K562 (cell line): ENCODE results near the gene RNF223. TPM values are rescaled to one million over a fixed set of nuclear protein-coding genes. Genes with fewer than 3 reads are reported as not detected.
A peak's percentile ranks its signal among the peaks of the same experiment; 100 is the strongest.

Experiments
- ATAC-seq: fragments of 200-7000 bp; cut with Tn5 transposase; 3 replicates; pipeline ENCODE4 v1.9.1; 2020; ENCODE audit warnings: moderate library complexity
- BruUV-seq: library from RNA; stranded (reverse); fragments of 400-500 nt; replicated peaks from 2 replicates; lab custom pipeline; 2021; lab: Mats Ljungman, UMichigan
- CTCF ChIA-PET: fragments of 300-600 bp; formaldehyde crosslinking; extraction: SDS; loops from one replicate; lab custom pipeline; 2021; ENCODE audit warnings: low intra/inter-chr PET ratio; lab: Yijun Ruan, JAX
- POLR2A ChIA-PET: fragments of 300-600, 350-650 bp; sonication (Branson Sonifier 250); formaldehyde crosslinking; extraction: SDS; loops from one replicate; lab custom pipeline; 2021; ENCODE audit warnings: antibody characterized with exemption, inconsistent platforms; lab: Yijun Ruan, JAX
- DNase-seq, 4 experiments: peaks; one replicate each; pipeline versions ENCODE4 v3.0.0 to v3.0.0-alpha.2; 2011 to 2018; ENCODE audit warnings: low spot score in 3 of 4, mixed read lengths in 3 of 4; ENCODE audit errors: extremely low read depth in 1 of 4
- FAIRE-seq: peaks from 2 replicates; lab custom pipeline; 2011; peaks lifted over from hg19 to GRCh38; lab: Jason Lieb, UNC
- H2AFZ ChIP-seq: 2 replicates; pipeline ENCODE4 v1.6.0; 2011; ENCODE audit warnings: low read depth, low read length, control low read depth, inconsistent platforms
- H3K27ac ChIP-seq: fragments of 200-600 bp; 3 replicates; pipeline ENCODE4 v1.8.0; 2011; ENCODE audit warnings: low read depth, mild to moderate bottlenecking, control low read depth, inconsistent platforms, low read length, moderate library complexity, mixed read lengths; ENCODE audit errors: extremely low read depth
- H3K27me3 ChIP-seq, 2 experiments: fragments of 300-600 bp in 1 of 2; 2 replicates in 1 of 2; 3 replicates in 1 of 2; pipeline versions ENCODE4 v1.6.0 to v1.8.0; 2011; ENCODE audit warnings: inconsistent platforms in 2 of 2, low read length in 2 of 2, mild to moderate bottlenecking in 1 of 2, mixed read lengths in 1 of 2, moderate library complexity in 1 of 2; ENCODE audit not compliant: control insufficient read depth in 2 of 2, insufficient read depth in 2 of 2
- H3K36me3 ChIP-seq: fragments of 300-600 bp; 3 replicates; pipeline ENCODE4 v1.8.0; 2011; ENCODE audit warnings: mild to moderate bottlenecking, low read length, inconsistent platforms; ENCODE audit not compliant: control insufficient read depth, insufficient read depth
- H3K4me1 ChIP-seq, 2 experiments: fragments of 200-600 bp in 1 of 2; replicated peaks in 1 of 2; 2 replicates in 1 of 2; 3 replicates in 1 of 2; pipeline versions ENCODE4 v1.5.1 to v1.8.0; 2011; ENCODE audit warnings: inconsistent platforms in 2 of 2, low read length in 2 of 2, mild to moderate bottlenecking in 1 of 2, mixed read lengths in 1 of 2, moderate library complexity in 1 of 2; ENCODE audit not compliant: control insufficient read depth in 2 of 2, insufficient read depth in 2 of 2
- H3K4me2 ChIP-seq: 2 replicates; pipeline ENCODE4 v1.6.1; 2011; ENCODE audit warnings: low read length, control low read depth, inconsistent platforms, mixed read lengths; ENCODE audit not compliant: insufficient read depth
- H3K4me3 ChIP-seq: fragments of 200-600 bp; sonication (generic), shearing (Covaris generic); 2 replicates; pipeline ENCODE4 v1.5.1; 2016; ENCODE audit warnings: control low read depth, inconsistent platforms
- H3K79me2 ChIP-seq: fragments of 200-600 bp; 3 replicates; pipeline ENCODE4 v1.8.0; 2011; ENCODE audit warnings: low read length, inconsistent platforms; ENCODE audit not compliant: control insufficient read depth, insufficient read depth
- H3K9ac ChIP-seq, 2 experiments: 2 replicates each; pipeline versions ENCODE4 v1.6.0 to v1.6.1; 2011; ENCODE audit warnings: low read depth in 2 of 2, low read length in 2 of 2, control low read depth in 1 of 2, inconsistent platforms in 1 of 2, mild to moderate bottlenecking in 1 of 2, mixed read lengths in 1 of 2; ENCODE audit not compliant: insufficient read depth in 1 of 2
- H3K9me1 ChIP-seq: one replicate; pipeline ENCODE4 v1.6.0; 2011; ENCODE audit warnings: inconsistent platforms, mild to moderate bottlenecking, low read length, moderate library complexity; ENCODE audit not compliant: control insufficient read depth, insufficient read depth
- H3K9me3 ChIP-seq: replicated peaks from 2 replicates; pipeline ENCODE4 v1.5.1; 2011; ENCODE audit warnings: low read depth, low read length, inconsistent platforms; ENCODE audit not compliant: control insufficient read depth, insufficient read depth
- H4K20me1 ChIP-seq: replicated peaks from 2 replicates; pipeline ENCODE4 v1.6.1; 2011; ENCODE audit warnings: low read length, inconsistent platforms, mixed read lengths; ENCODE audit not compliant: control insufficient read depth, insufficient read depth
- HINFP ChIP-seq: fragments of 450-650 bp; conservative IDR thresholded peaks from 2 replicates; pipeline ENCODE4 v1.6.1; 2016; ENCODE audit warnings: missing genetic modification characterization, low read depth, mild to moderate bottlenecking, control low read depth, missing compliant biosample characterization
- PBX2 ChIP-seq, 2 experiments: IDR thresholded peaks in 1 of 2; conservative IDR thresholded peaks in 1 of 2; 2 replicates each; pipeline ENCODE4 v1.6.1; 2016; ENCODE audit warnings: low read depth in 2 of 2, mild to moderate bottlenecking in 1 of 2, missing compliant biosample characterization in 1 of 2, missing genetic modification characterization in 1 of 2, moderate library complexity in 1 of 2
- TFAP4 ChIP-seq: sonication (generic); formaldehyde crosslinking; IDR thresholded peaks from 2 replicates; pipeline ENCODE4 v1.8.0; 2022; ENCODE audit warnings: missing genetic modification reagents, mild to moderate bottlenecking, moderate library complexity, borderline replicate concordance
- ZNF830 ChIP-seq: fragments of 250-450 bp; sonication (Bioruptor Pico); IDR thresholded peaks from 2 replicates; pipeline ENCODE4 v1.5.0; 2021; ENCODE audit warnings: mild to moderate bottlenecking
- WGBS: fragments of 100-300 bp; shearing (Covaris generic); methylation state at CpG from one replicate; pipeline ENCODE4 v1.1.6; 2016; ENCODE audit warnings: low coverage, mixed read lengths; ENCODE audit not compliant: insufficient coverage; ENCODE audit errors: missing lambda C conversion rate; 5-methylcytosine and 5-hydroxymethylcytosine counted together
- in situ Hi-C: fragments of 300-500 bp; cut with MboI; formaldehyde crosslinking; loops from 4 replicates; pipeline ENCODE4 v1.15.0; 2018; ENCODE audit warnings: inconsistent platforms, mixed read lengths
- intact Hi-C: fragments of 100-400 bp; cut with micrococcal nuclease; formaldehyde crosslinking; loops from 2 replicates; pipeline ENCODE4 v1.14.2; 2022
- polyA plus RNA-seq, 8 experiments: library from polyadenylated mRNA; depleted of rRNA in 4 of 8; stranded (reverse) in 5 of 8; unstranded in 3 of 8; fragments of >200 nt; fragmentation: Nextera tagmentation in 2 of 8; fragmentation: Illumina TruSeq in 1 of 8; extraction: Ambion mirVana in 2 of 8; extraction: Trizol in 1 of 8; gene quantifications; 2 replicates each; pipeline versions ENCODE4 v1.2.1 to v1.2.3, GENCODE V29; 2011 to 2014; ENCODE audit warnings: inconsistent platforms in 1 of 8, missing spikeins in 1 of 8
- total RNA-seq, 7 experiments: library from RNA; depleted of rRNA in 6 of 7; stranded (reverse); fragments of >200 nt in 6 of 7; fragmentation: Illumina TruSeq in 2 of 7; extraction: Trizol in 2 of 7; gene quantifications; 2 replicates each; pipeline versions ENCODE4 v1.2.1 to v1.2.3, GENCODE V29; 2011 to 2021; ENCODE audit warnings: low replicate concordance in 1 of 7

RNF223 gene
- total and polyA plus RNA-seq, 9 of the 15 experiments (the other 6 are each of a cell fraction or from before 2014, with no cell fraction given), result 0.04 to 0.32 TPM; not detected in 7

GRCh38 chr1:1031659-1032235 lies 42.4 kb downstream of the RNF223 start:
- H3K4me1 ChIP-seq, result peaks cover 0 to 66% of the 10 kb centered on the region in 2 experiments; a peak in 3 of 5 replicates
- H3K4me3 ChIP-seq, result no peak overlapping the region
- H3K79me2 ChIP-seq, result no peaks in the 10 kb centered on the region; the same call in 2 of the 3 replicates
- no peak for ATAC-seq
- TF ChIP-seq ZNF830 (CRISPR knock-in tag), result no peak
- TF ChIP-seq PBX2 (CRISPR knock-in tag; IDR thresholded peaks at IDR 0.05; ENCODE audit: low read depth), result no peak
- no peak for TF ChIP-seq PBX2 (tag; conservative IDR thresholded peaks at IDR 0.05; ENCODE audit: low read depth)
- no peak for TF ChIP-seq HINFP (tag)
- 0 out of 2 replicates have a peak, but pooled peaks have one; percentile 12 for TF ChIP-seq TFAP4
- H3K27ac ChIP-seq, result no peak overlapping the region
- ChIA-PET POLR2A (interaction anchor here (0.7 to 1.2 kb wide), 3 partner anchors 9 to 25 kb away, joined by 3 read pairs; no protein-coding TSS in a partner anchor), CTCF (no interaction called here)
- H3K4me2 ChIP-seq, result no peak overlapping the region
- DNase-seq, result no peak
- H2AFZ ChIP-seq, result no peak overlapping the region
- no peak for FAIRE-seq
- peak overlapping the region in 1 of 2 experiments; percentile 10; a peak in 2 of 4 replicates for H3K9ac ChIP-seq
- in situ Hi-C loops, result no loop called here
- no TSS peak for BruUV-seq
- no peaks in the 10 kb centered on the region for H3K9me1 ChIP-seq
- intact Hi-C loops, result no loop called here
- H3K9me3 ChIP-seq, result no peaks in the 10 kb centered on the region
- peaks cover 15% of the 10 kb centered on the region for H4K20me1 ChIP-seq
- WGBS, result 90% methylated on average over 11 of the region's 11 CpGs
- peaks cover 22% of the 10 kb centered on the region; the same call in 2 of the 3 replicates for H3K36me3 ChIP-seq
- H3K27me3 ChIP-seq, result no peaks in the 10 kb centered on the region
